GM12873 (cell line): ENCODE results near the gene PUS3.

Source experiments
- CTCF ChIP-seq: IDR thresholded peaks from 2 replicates; pipeline ENCODE4 v1.5.1; 2012; ENCODE audit warnings: low read depth, mild to moderate bottlenecking, moderate library complexity, low read length, control low read depth; ENCODE audit not compliant: insufficient read depth; ENCODE audit errors: missing control alignments

PUS3 gene

GRCh38 chr11:125887373-125888324 is 15.4 kb downstream of the PUS3 start, which contains the start of gene HYLS1:
HYLS1 (plus strand) TSS chr11:125887668; CDS start chr11:125899369, 11,701 bp downstream.
- peak; percentile 29 for TF ChIP-seq CTCF

GRCh38 chr11:125886997-125887372 is 16.0 kb downstream of the PUS3 start:
- TF ChIP-seq CTCF = no peak

- TF ChIP-seq CTCF = no peak
Observed at GRCh38 chr11:125883375-125883774, 19.6 kb downstream of the PUS3 start.

- no peak for TF ChIP-seq CTCF
Observed at GRCh38 chr11:125881291-125881690, 21.7 kb downstream of the PUS3 start.

- peak; percentile 88 for TF ChIP-seq CTCF
Observed at GRCh38 chr11:125874556-125875124, 28.4 kb downstream of the PUS3 start.

- TF ChIP-seq CTCF = no peak
Observed at GRCh38 chr11:125873881-125874555, 29.0 kb downstream of the PUS3 start.

- no peak for TF ChIP-seq CTCF
Observed at GRCh38 chr11:125872138-125872491, 30.9 kb downstream of the PUS3 start.
